B cell (primary cell): ENCODE measurements around the gene HOXC9. TPM values are rescaled to one million over a fixed set of nuclear protein-coding genes. Genes with fewer than 3 reads are reported as not detected.
"Not testable (repeated sequence)": the region's sequence is repeated elsewhere in the genome, so short reads cannot be mapped to it uniquely, and the experiment has no call there.

ENCODE experiments used
- ATAC-seq: fragments of 200-7000 bp; cut with Tn5 transposase; one replicate; pipeline ENCODE4 v1.10.0; 2021; ENCODE audit warnings: low read depth, mild to moderate bottlenecking, moderate number of reproducible peaks, moderate library complexity
- CTCF ChIA-PET: fragments of 350-600 bp; sonication (Branson Sonifier 250); formaldehyde crosslinking; loops from one replicate; lab custom pipeline; 2021; ENCODE audit warnings: antibody characterized with exemption, inconsistent platforms; lab: Charles Lee
- POLR2A ChIA-PET: fragments of 350-600 bp; sonication (Branson Sonifier 250); formaldehyde crosslinking; loops from one replicate; lab custom pipeline; 2021; ENCODE audit warnings: antibody characterized with exemption; lab: Charles Lee
- DNase-seq: peaks from one replicate; pipeline ENCODE4 v3.0.0; 2013
- H2AFZ ChIP-seq: 2 replicates; pipeline ENCODE4 v1.6.1; 2012; ENCODE audit warnings: mild to moderate bottlenecking, low read depth, low read length; ENCODE audit not compliant: insufficient read depth, poor library complexity, severe bottlenecking
- H3K27ac ChIP-seq, 2 donors: 1 replicate in 1 of 2; 2 replicates in 1 of 2; pipeline ENCODE4 v1.5.1; 2012 to 2013; ENCODE audit warnings: low read length in 2 of 2, mild to moderate bottlenecking in 2 of 2, moderate library complexity in 1 of 2
- H3K27me3 ChIP-seq, 4 experiments: fragments of 200-600 bp in 1 of 4; sonication (generic) in 1 of 4; replicated peaks in 1 of 4; 1 replicate in 2 of 4; 2 replicates in 2 of 4; pipeline versions ENCODE4 v1.6.1 to v1.7.0; 2013 to 2016; ENCODE audit warnings: low read length in 3 of 4, mild to moderate bottlenecking in 2 of 4, mixed read lengths in 1 of 4, moderate library complexity in 1 of 4; ENCODE audit not compliant: insufficient read depth in 4 of 4, control insufficient read depth in 3 of 4; ENCODE audit errors: control extremely low read depth in 1 of 4
- H3K36me3 ChIP-seq, 2 experiments: replicated peaks in 1 of 2; 1 replicate in 1 of 2; 2 replicates in 1 of 2; pipeline versions ENCODE4 v1.6.1 to v1.7.1; 2013; ENCODE audit warnings: low read length in 1 of 2; ENCODE audit not compliant: insufficient read depth in 2 of 2, control insufficient read depth in 1 of 2; ENCODE audit errors: control extremely low read depth in 1 of 2, extremely low read depth in 1 of 2
- H3K4me1 ChIP-seq, 2 donors: fragments of 200-600 bp in 1 of 2; sonication (generic) in 1 of 2; 1 replicate in 1 of 2; 2 replicates in 1 of 2; pipeline versions ENCODE4 v1.5.1 to v1.6.1; 2013 to 2017; ENCODE audit warnings: low read length in 2 of 2; ENCODE audit not compliant: control insufficient read depth in 2 of 2, insufficient read depth in 2 of 2
- H3K4me2 ChIP-seq: replicated peaks from 2 replicates; pipeline ENCODE3; 2012; ENCODE audit warnings: mild to moderate bottlenecking, low read depth, low read length; ENCODE audit not compliant: poor library complexity, severe bottlenecking
- H3K4me3 ChIP-seq, 5 experiments: fragments of 200-600 bp in 1 of 5; sonication (generic) in 1 of 5; 1 replicate in 3 of 5; 2 replicates in 2 of 5; pipeline versions ENCODE4 v1.5.1 to v1.7.0; 2011 to 2016; ENCODE audit warnings: low read length in 4 of 5, mild to moderate bottlenecking in 4 of 5, low read depth in 2 of 5, control low read depth in 1 of 5, moderate library complexity in 1 of 5; ENCODE audit not compliant: insufficient read depth in 1 of 5; ENCODE audit errors: control extremely low read depth in 1 of 5, extremely low read depth in 1 of 5
- H3K79me2 ChIP-seq: fragments of 200-600 bp; sonication (generic); one replicate; pipeline ENCODE4 v1.6.0; 2016; ENCODE audit warnings: low read length; ENCODE audit not compliant: control insufficient read depth, insufficient read depth
- H3K9ac ChIP-seq: fragments of 200-600 bp; sonication (generic); 2 replicates; pipeline ENCODE4 v1.6.1; 2017; ENCODE audit warnings: mild to moderate bottlenecking, low read length, moderate library complexity
- H3K9me3 ChIP-seq, 3 donors: one replicate each; pipeline versions ENCODE4 v1.6.1 to v1.7.1; 2013; ENCODE audit warnings: low read length in 2 of 3; ENCODE audit not compliant: control insufficient read depth in 2 of 3, insufficient read depth in 1 of 3; ENCODE audit errors: control extremely low read depth in 1 of 3
- H4K20me1 ChIP-seq: 2 replicates; pipeline ENCODE4 v1.6.0; 2012; ENCODE audit warnings: mild to moderate bottlenecking, low read length; ENCODE audit not compliant: insufficient read depth, control insufficient read depth, poor library complexity, severe bottlenecking
- H3K27ac Mint-ChIP-seq: one replicate; pipeline ENCODE4 v1.8.0; 2021; ENCODE audit warnings: mixed read lengths
- H3K27me3 Mint-ChIP-seq: one replicate; pipeline ENCODE4 v1.8.0; 2021; ENCODE audit warnings: mixed read lengths
- H3K4me1 Mint-ChIP-seq: one replicate; pipeline ENCODE4 v1.8.0; 2021; ENCODE audit warnings: mixed read lengths
- H3K4me3 Mint-ChIP-seq: one replicate; pipeline ENCODE4 v1.8.0; 2021; ENCODE audit warnings: mixed read lengths
- H3K9me3 Mint-ChIP-seq: one replicate; pipeline ENCODE4 v1.8.0; 2022; ENCODE audit warnings: mixed read lengths; ENCODE audit not compliant: insufficient read depth
- CTCF ChIP-seq: fragments of 200-600 bp; IDR thresholded peaks from one replicate; pipeline ENCODE4 v1.8.0; 2022; ENCODE audit warnings: antibody characterized with exemption, mild to moderate bottlenecking
- EZH2 ChIP-seq: IDR thresholded peaks from 2 replicates; pipeline ENCODE4 v1.6.1; 2012; ENCODE audit warnings: borderline replicate concordance, low read depth, mild to moderate bottlenecking, moderate library complexity, low read length; ENCODE audit not compliant: insufficient read depth, poor library complexity, severe bottlenecking
- WGBS: methylation state at CpG from one replicate; pipeline ENCODE4 v1.1.5; 2013; ENCODE audit warnings: missing lambda C conversion rate; ENCODE audit not compliant: insufficient coverage; 5-methylcytosine and 5-hydroxymethylcytosine counted together
- intact Hi-C: fragments of 100-400 bp; cut with micrococcal nuclease; formaldehyde crosslinking; loops from one replicate; pipeline ENCODE4 v1.10.0; 2022
- polyA plus RNA-seq: library from polyadenylated mRNA; depleted of rRNA; stranded (reverse); fragments of >200 nt; gene quantifications from 2 replicates; pipeline ENCODE4 v1.2.3, GENCODE V29; 2012
- total RNA-seq, 2 donors: library from RNA; stranded (reverse); fragments of 120-200 nt in 1 of 2; gene quantifications; 1 replicate in 1 of 2; 2 replicates in 1 of 2; pipeline versions ENCODE4 v1.2.3 to v1.2.4, GENCODE V29; 2013 to 2022

HOXC9 gene
- total and polyA plus RNA-seq, 2 donors (not counting 1 experiment from before 2014, with no cell fraction given), result not detected

- DNase-seq, result no peak
- intact Hi-C loops, result no loop called here
- H3K9me3 Mint-ChIP-seq, result no peaks in the 10 kb centered on the region
- no peak overlapping the region for H3K4me3 Mint-ChIP-seq
- Histone ChIP-seq H3K27me3 (peaks cover 2 to 87% (median 64%) of the 10 kb centered on the region in 4 experiments), H3K27ac (no peak overlapping the region), H3K36me3 (no peaks in the 10 kb centered on the region), H3K9me3 (peaks cover 0 to 10% (median 0%) of the 10 kb centered on the region in 3 donors), H3K79me2 (no peaks in the 10 kb centered on the region), H3K4me3 (no peak overlapping the region), H4K20me1 (no peaks in the 10 kb centered on the region), H3K4me2 (no peak overlapping the region), H3K9ac (no peak overlapping the region), H2AFZ (no peak overlapping the region), H3K4me1 (peaks cover 0 to 3% of the 10 kb centered on the region in 2 donors)
- H3K27ac Mint-ChIP-seq, result no peak overlapping the region
- ChIA-PET CTCF (interaction anchor here (0.9 to 1.5 kb wide), 4 partner anchors 8 to 155 kb away, joined by 3 to 9 read pairs (median 3); partner anchors contain the start of genes HOXC4 and HOXC5), POLR2A (no interaction called here)
- TF ChIP-seq CTCF (no peak), EZH2 (no peak)
- H3K4me1 Mint-ChIP-seq, result no peaks in the 10 kb centered on the region
- WGBS, result no CpG with 5 or more reads among the region's 3 CpGs
- H3K27me3 Mint-ChIP-seq, result peaks cover 84% of the 10 kb centered on the region
- no peak for ATAC-seq
These were observed 40.7 kb downstream of the HOXC9 start for GRCh38 chr12:54040648-54041047.

GRCh38 chr12:54041097-54041690 lies 41.2 kb downstream of the HOXC9 start:
- WGBS, result 71% methylated on average over 1 of the region's 2 CpGs
- H3K4me1 Mint-ChIP-seq, result no peaks in the 10 kb centered on the region
- Histone ChIP-seq H2AFZ (no peak overlapping the region), H3K79me2 (no peaks in the 10 kb centered on the region), H3K4me3 (no peak overlapping the region), H3K36me3 (no peaks in the 10 kb centered on the region), H3K27ac (no peak overlapping the region), H3K9me3 (peaks cover 0 to 10% (median 0%) of the 10 kb centered on the region in 3 donors), H4K20me1 (no peaks in the 10 kb centered on the region), H3K27me3 (peaks cover 2 to 87% (median 69%) of the 10 kb centered on the region in 4 experiments), H3K4me1 (peaks cover 0 to 3% of the 10 kb centered on the region in 2 donors), H3K4me2 (no peak overlapping the region), H3K9ac (no peak overlapping the region)
- POLR2A ChIA-PET, result interaction anchor here (0.5 kb wide), 1 partner anchor 18 kb away, joined by 3 read pairs; no protein-coding TSS in a partner anchor
- H3K9me3 Mint-ChIP-seq, result no peaks in the 10 kb centered on the region
- intact Hi-C loops, result no loop called here
- ATAC-seq (no peak), DNase-seq (no peak)
- H3K27ac Mint-ChIP-seq, result no peak overlapping the region
- CTCF ChIA-PET, result interaction anchor here (0.8 to 1.5 kb wide), 5 partner anchors 8 to 154 kb away, joined by 3 to 9 read pairs (median 3); partner anchors contain the start of genes HOXC4 and HOXC5
- no peak overlapping the region for H3K4me3 Mint-ChIP-seq
- TF ChIP-seq CTCF (no peak), EZH2 (no peak)
- peaks cover 84% of the 10 kb centered on the region for H3K27me3 Mint-ChIP-seq

- H3K9me3 ChIP-seq, H3K27ac Mint-ChIP-seq, H3K27ac ChIP-seq, H3K79me2 ChIP-seq, H3K9me3 Mint-ChIP-seq, H4K20me1 ChIP-seq, H3K4me3 Mint-ChIP-seq, H3K4me1 ChIP-seq, H3K36me3 ChIP-seq, DNase-seq, H2AFZ ChIP-seq, intact Hi-C loops, H3K4me2 ChIP-seq, H3K9ac ChIP-seq, POLR2A ChIA-PET, ATAC-seq, H3K4me1 Mint-ChIP-seq, H3K4me3 ChIP-seq: not testable (repeated sequence)
- H3K27me3 ChIP-seq, result peaks cover 2 to 87% (median 69%) of the 10 kb centered on the region in 4 experiments
- H3K27me3 Mint-ChIP-seq, result peaks cover 87% of the 10 kb centered on the region
- 70% methylated on average over 5 of the region's 6 CpGs for WGBS
- CTCF ChIA-PET, result interaction anchor here (1.3 kb wide), 1 partner anchor 9 kb away, joined by 9 read pairs; the partner anchor contains the start of gene HOXC5
These were observed 42.1 kb downstream of the HOXC9 start for GRCh38 chr12:54042033-54042432.
